ENCODE results near the gene TRHDE. TPM values are rescaled to one million over a fixed set of nuclear protein-coding genes. Genes with fewer than 3 reads are reported as not detected.

The TRHDE gene
- total and polyA plus RNA-seq, 2 donors (not counting 3 experiments of a cell fraction or from before 2014, with no cell fraction given), result not detected

GRCh38 chr12:72307229-72307628, 35.1 kb downstream of the TRHDE start:
- TF ChIP-seq, protein P1, sequence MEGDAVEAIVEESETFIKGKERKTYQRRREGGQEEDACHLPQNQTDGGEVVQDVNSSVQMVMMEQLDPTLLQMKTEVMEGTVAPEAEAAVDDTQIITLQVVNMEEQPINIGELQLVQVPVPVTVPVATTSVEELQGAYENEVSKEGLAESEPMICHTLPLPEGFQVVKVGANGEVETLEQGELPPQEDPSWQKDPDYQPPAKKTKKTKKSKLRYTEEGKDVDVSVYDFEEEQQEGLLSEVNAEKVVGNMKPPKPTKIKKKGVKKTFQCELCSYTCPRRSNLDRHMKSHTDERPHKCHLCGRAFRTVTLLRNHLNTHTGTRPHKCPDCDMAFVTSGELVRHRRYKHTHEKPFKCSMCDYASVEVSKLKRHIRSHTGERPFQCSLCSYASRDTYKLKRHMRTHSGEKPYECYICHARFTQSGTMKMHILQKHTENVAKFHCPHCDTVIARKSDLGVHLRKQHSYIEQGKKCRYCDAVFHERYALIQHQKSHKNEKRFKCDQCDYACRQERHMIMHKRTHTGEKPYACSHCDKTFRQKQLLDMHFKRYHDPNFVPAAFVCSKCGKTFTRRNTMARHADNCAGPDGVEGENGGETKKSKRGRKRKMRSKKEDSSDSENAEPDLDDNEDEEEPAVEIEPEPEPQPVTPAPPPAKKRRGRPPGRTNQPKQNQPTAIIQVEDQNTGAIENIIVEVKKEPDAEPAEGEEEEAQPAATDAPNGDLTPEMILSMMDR (IDR thresholded peaks at IDR 0.05; ENCODE audit: extremely low read depth in 1 of 2, insufficient read depth in 1 of 2, low read depth in 1 of 2, low read length in 2 of 2), result no peak
- TF ChIP-seq POLR2A (IDR thresholded peaks at IDR 0.05; ENCODE audit: low read depth, low read length), result no peak
- TF ChIP-seq JUN (IDR thresholded peaks at IDR 0.05; ENCODE audit: borderline replicate concordance, insufficient read depth, insufficient read length, low read depth), result no peak
- TF ChIP-seq FOS (IDR thresholded peaks at IDR 0.05; ENCODE audit: borderline replicate concordance, insufficient read depth, low read length), result no peak
- no peak for TF ChIP-seq POLR2AphosphoS5 (IDR thresholded peaks at IDR 0.05; ENCODE audit: insufficient read depth, low read depth, low read length)
- no peak for TF ChIP-seq MAX (IDR thresholded peaks at IDR 0.05; ENCODE audit: insufficient read depth, insufficient read length)
- TF ChIP-seq EZH2 (IDR thresholded peaks at IDR 0.05; ENCODE audit: borderline replicate concordance, low read depth, low read length, severe bottlenecking), result no peak
- TF ChIP-seq MYC (IDR thresholded peaks at IDR 0.05; ENCODE audit: low read depth, low read length), result no peak
- TF ChIP-seq GATA2 (IDR thresholded peaks at IDR 0.05; ENCODE audit: insufficient read depth, insufficient read length, low read depth, low read length), result no peak
- dilution Hi-C loops (cut with MboI; ENCODE audit: extremely low pct_ligation_motif_present, low sequenced_read_pairs), result no loop called here
- CTCF ChIA-PET, result no interaction called here

More at GRCh38 chr12:72307229-72307628, 35.1 kb downstream of the TRHDE start:
- BruUV-seq (replicated peaks), result no TSS peak
- no peak for DNase-seq (ENCODE audit: low read depth, low spot score)
- no peaks in the 10 kb centered on the region for H3K27me3 ChIP-seq (ENCODE audit: control insufficient read depth in 2 of 2, insufficient read depth in 2 of 2, low read length in 2 of 2)
- H3K27ac ChIP-seq (ENCODE audit: insufficient read depth, low read depth, low read length), result no peak overlapping the region
- no peaks in the 10 kb centered on the region for H3K9me1 ChIP-seq (replicated peaks; ENCODE audit: control insufficient read depth, extremely low read depth, insufficient read depth, low read length)
- H3K9me3 ChIP-seq (replicated peaks; ENCODE audit: control insufficient read depth, insufficient read depth, low read length), result no peaks in the 10 kb centered on the region
- no peaks in the 10 kb centered on the region for H3K79me2 ChIP-seq (ENCODE audit: control insufficient read depth, insufficient read depth, low read length)
- no peaks in the 10 kb centered on the region for H3K4me1 ChIP-seq (ENCODE audit: control insufficient read depth, extremely low read depth, insufficient read depth, low read length)
- no peaks in the 10 kb centered on the region for H3K36me3 ChIP-seq (ENCODE audit: control insufficient read depth in 2 of 2, extremely low read depth in 1 of 2, insufficient read depth in 2 of 2, low read length in 2 of 2)
- POLR2A ChIA-PET, result no interaction called here
- intact Hi-C loops (cut with micrococcal nuclease), result no loop called here
- no peak overlapping the region for H3K4me3 ChIP-seq (replicated peaks in 1 of 3; ENCODE audit: insufficient read depth in 1 of 3, low read depth in 1 of 3, low read length in 3 of 3)
- H4K20me1 ChIP-seq (replicated peaks; ENCODE audit: control insufficient read depth, extremely low read depth, insufficient read depth, low read length), result no peaks in the 10 kb centered on the region
- no peak overlapping the region for H3K9ac ChIP-seq (replicated peaks; ENCODE audit: extremely low read depth, insufficient read depth, low read length)
- no peak overlapping the region for H2AFZ ChIP-seq (ENCODE audit: low read depth, low read length)
- FAIRE-seq, result no peak
- H3K4me2 ChIP-seq (ENCODE audit: insufficient read depth, low read length), result no peak overlapping the region
